Fibroblast of lung (primary cell): ENCODE measurements around the gene ZDHHC11. TPM values are rescaled to one million over a fixed set of nuclear protein-coding genes. Genes with fewer than 3 reads are reported as not detected.
"Not testable (repeated sequence)": the region's sequence is repeated elsewhere in the genome, so short reads cannot be mapped to it uniquely, and the experiment has no call there.

Experiments
- DNase-seq, 2 donors: peaks; one replicate each; pipeline versions ENCODE4 v3.0.0 to v3.0.0-alpha.2; 2010; ENCODE audit warnings: low read depth in 2 of 2
- H2AFZ ChIP-seq: 2 replicates; pipeline ENCODE4 v1.5.1; 2012; ENCODE audit warnings: low read length, control low read depth, inconsistent platforms
- H3K27ac ChIP-seq: 2 replicates; pipeline ENCODE4 v1.5.1; 2011; ENCODE audit warnings: low read length, control low read depth; ENCODE audit not compliant: insufficient read depth
- H3K27me3 ChIP-seq: 2 replicates; pipeline ENCODE4 v1.5.1; 2011; ENCODE audit warnings: mild to moderate bottlenecking, low read length; ENCODE audit not compliant: control insufficient read depth, insufficient read depth
- H3K36me3 ChIP-seq: 2 replicates; pipeline ENCODE4 v1.5.1; 2011; ENCODE audit warnings: low read length; ENCODE audit not compliant: control insufficient read depth, insufficient read depth
- H3K4me1 ChIP-seq: 2 replicates; pipeline ENCODE4 v1.5.1; 2011; ENCODE audit warnings: low read length; ENCODE audit not compliant: control insufficient read depth, insufficient read depth; ENCODE audit errors: extremely low read depth
- H3K4me2 ChIP-seq: 2 replicates; pipeline ENCODE4 v1.5.1; 2011; ENCODE audit warnings: low read length, control low read depth; ENCODE audit not compliant: insufficient read depth; ENCODE audit errors: extremely low read depth
- H3K4me3 ChIP-seq, 4 experiments: fragments of 200-600 bp in 1 of 4; sonication (generic) in 1 of 4; replicated peaks in 1 of 4; 2 replicates each; pipeline ENCODE4 v1.5.1; 2011 to 2016; ENCODE audit warnings: low read length in 4 of 4, low read depth in 3 of 4, mild to moderate bottlenecking in 3 of 4, control low read depth in 2 of 4, inconsistent platforms in 1 of 4, mixed read lengths in 1 of 4; ENCODE audit not compliant: insufficient read depth in 1 of 4; ENCODE audit errors: control extremely low read depth in 1 of 4
- H3K79me2 ChIP-seq: 2 replicates; pipeline ENCODE4 v1.5.1; 2012; ENCODE audit warnings: mild to moderate bottlenecking, low read length, inconsistent platforms; ENCODE audit not compliant: control insufficient read depth, insufficient read depth
- H3K9ac ChIP-seq: 2 replicates; pipeline ENCODE4 v1.5.1; 2011; ENCODE audit warnings: mild to moderate bottlenecking, low read length, control low read depth; ENCODE audit not compliant: insufficient read depth
- H3K9me3 ChIP-seq: 2 replicates; pipeline ENCODE4 v1.5.1; 2012; ENCODE audit warnings: low read depth, low read length; ENCODE audit not compliant: control insufficient read depth, insufficient read depth
- H4K20me1 ChIP-seq: 2 replicates; pipeline ENCODE4 v1.5.1; 2011; ENCODE audit warnings: low read length; ENCODE audit not compliant: control insufficient read depth, insufficient read depth; ENCODE audit errors: extremely low read depth
- polyA plus RNA-seq, 2 donors: library from polyadenylated mRNA; depleted of rRNA in 1 of 2; stranded (reverse) in 1 of 2; unstranded in 1 of 2; fragments of >200 nt; gene quantifications; 2 replicates each; pipeline ENCODE4 v1.2.1, GENCODE V29; 2011 to 2012; ENCODE audit warnings: missing spikeins in 1 of 2
- total RNA-seq: library from RNA; depleted of rRNA; stranded (reverse); fragments of >200 nt; gene quantifications from 2 replicates; pipeline ENCODE4 v1.2.1, GENCODE V29; 2014

ZDHHC11 gene
- total and polyA plus RNA-seq, 2 donors (not counting 1 experiment from before 2014, with no cell fraction given): 0.23 to 2.5 TPM

GRCh38 chr5:787857-788233 is 62.9 kb downstream of the ZDHHC11 start:
- H3K36me3 ChIP-seq, H2AFZ ChIP-seq, H3K27me3 ChIP-seq, H3K4me3 ChIP-seq, H3K27ac ChIP-seq, H3K4me1 ChIP-seq, H3K4me2 ChIP-seq, H4K20me1 ChIP-seq, H3K9ac ChIP-seq, DNase-seq, H3K9me3 ChIP-seq, H3K79me2 ChIP-seq: not testable (repeated sequence)

- H3K9ac ChIP-seq, H3K9me3 ChIP-seq, H2AFZ ChIP-seq, DNase-seq, H3K36me3 ChIP-seq, H3K4me2 ChIP-seq, H4K20me1 ChIP-seq, H3K79me2 ChIP-seq, H3K4me3 ChIP-seq, H3K27ac ChIP-seq, H3K27me3 ChIP-seq, H3K4me1 ChIP-seq: not testable (repeated sequence)
Observed at GRCh38 chr5:787224-787856, 63.4 kb downstream of the ZDHHC11 start.

- H3K9ac ChIP-seq, H4K20me1 ChIP-seq, H2AFZ ChIP-seq, H3K36me3 ChIP-seq, H3K4me1 ChIP-seq, H3K27ac ChIP-seq, H3K9me3 ChIP-seq, H3K27me3 ChIP-seq, DNase-seq, H3K4me2 ChIP-seq, H3K79me2 ChIP-seq: not testable (repeated sequence)
- peak overlapping the region in 1 of 4 experiments; percentile 50 for H3K4me3 ChIP-seq
Observed at GRCh38 chr5:785181-785705, 65.5 kb downstream of the ZDHHC11 start.

- H2AFZ ChIP-seq: peak within 1 kb of the TSS; percentile 55
- peak within 1 kb of the TSS in 2 of 4 experiments; percentile 4 to 50 for H3K4me3 ChIP-seq
Observed at GRCh38 chr5:784428-785177, 66.2 kb downstream of the ZDHHC11 start, which contains the start of gene ZDHHC11B. TSS of gene ZDHHC11B (minus strand) at chr5:784729. CDS start at chr5:766919, 17,810 bp downstream.

GRCh38 chr5:783881-784427 is 66.8 kb downstream of the ZDHHC11 start:
- not testable (repeated sequence) for H2AFZ ChIP-seq, H4K20me1 ChIP-seq, H3K9ac ChIP-seq, H3K27me3 ChIP-seq, H3K27ac ChIP-seq, H3K36me3 ChIP-seq, H3K4me1 ChIP-seq, H3K79me2 ChIP-seq, H3K9me3 ChIP-seq, DNase-seq
- H3K4me3 ChIP-seq: peak overlapping the region in 2 of 4 experiments; percentile 4 to 20
- H3K4me2 ChIP-seq: peak overlapping the region; percentile 51

More at GRCh38 chr5:784428-785177, 66.2 kb downstream of the ZDHHC11 start, which contains the start of gene ZDHHC11B:
- H3K27me3 ChIP-seq, H3K36me3 ChIP-seq, H3K79me2 ChIP-seq, H3K9me3 ChIP-seq, H4K20me1 ChIP-seq, H3K4me1 ChIP-seq, H3K9ac ChIP-seq, H3K27ac ChIP-seq: not testable (repeated sequence)
- peak within 1 kb of the TSS; percentile 51 for H3K4me2 ChIP-seq
- peak; percentile 48 to 64 for DNase-seq

- H3K27ac ChIP-seq, H3K27me3 ChIP-seq, H4K20me1 ChIP-seq, H3K4me1 ChIP-seq, H3K79me2 ChIP-seq, H2AFZ ChIP-seq, H3K4me2 ChIP-seq, DNase-seq, H3K9me3 ChIP-seq, H3K9ac ChIP-seq, H3K36me3 ChIP-seq: not testable (repeated sequence)
- peak overlapping the region in 1 of 4 experiments; percentile 7 for H3K4me3 ChIP-seq
Observed at GRCh38 chr5:783049-783802, 67.6 kb downstream of the ZDHHC11 start.
